ENCODE measurements around the gene SETD1B. TPM values are rescaled to one million over a fixed set of nuclear protein-coding genes. Genes with fewer than 3 reads are reported as not detected.

Gene SETD1B
- total RNA-seq, 1 donor = 5.8 TPM

- peaks cover 22% of the 10 kb centered on the region for H3K4me1 ChIP-seq (ENCODE audit: insufficient read depth, low read length)
- DNase-seq (ENCODE audit: insufficient read length, low spot score, missing footprints) = no peak
- H3K4me2 ChIP-seq (ENCODE audit: insufficient read depth, low read length) = peak overlapping the region; percentile 90
- H3K4me3 ChIP-seq (ENCODE audit: insufficient read depth, low read length) = peak overlapping the region; percentile 84
- peaks cover 89% of the 10 kb centered on the region for H3K79me2 ChIP-seq (ENCODE audit: insufficient read depth, low read length)
- no peak for TF ChIP-seq CTCF (IDR thresholded peaks at IDR 0.05; ENCODE audit: extremely low read depth, low read depth, low read length)
- peaks cover 75% of the 10 kb centered on the region for H3K36me3 ChIP-seq (ENCODE audit: insufficient read depth, low read length)
- H3K9me3 ChIP-seq (ENCODE audit: low read depth, low read length) = no peaks in the 10 kb centered on the region
- H2AFZ ChIP-seq (ENCODE audit: low read length) = no peak overlapping the region
- no peaks in the 10 kb centered on the region for H3K27me3 ChIP-seq (ENCODE audit: insufficient read depth, low read length)
- peaks cover 49% of the 10 kb centered on the region for H4K20me1 ChIP-seq (ENCODE audit: insufficient read depth, low read length)
- no peak overlapping the region for H3K27ac ChIP-seq (ENCODE audit: low read depth, low read length)
Observed at GRCh38 chr12:121812921-121813896, 9.4 kb downstream of the SETD1B start.

- peaks cover 46% of the 10 kb centered on the region for H4K20me1 ChIP-seq (ENCODE audit: insufficient read depth, low read length)
- DNase-seq (ENCODE audit: insufficient read length, low spot score, missing footprints) = no peak
- peaks cover 82% of the 10 kb centered on the region for H3K79me2 ChIP-seq (ENCODE audit: insufficient read depth, low read length)
- H3K27me3 ChIP-seq (ENCODE audit: insufficient read depth, low read length) = no peaks in the 10 kb centered on the region
- peaks cover 22% of the 10 kb centered on the region for H3K4me1 ChIP-seq (ENCODE audit: insufficient read depth, low read length)
- no peak overlapping the region for H3K27ac ChIP-seq (ENCODE audit: low read depth, low read length)
- H3K4me3 ChIP-seq (ENCODE audit: insufficient read depth, low read length) = no peak overlapping the region
- peaks cover 71% of the 10 kb centered on the region for H3K36me3 ChIP-seq (ENCODE audit: insufficient read depth, low read length)
- H2AFZ ChIP-seq (ENCODE audit: low read length) = no peak overlapping the region
- no peak overlapping the region for H3K4me2 ChIP-seq (ENCODE audit: insufficient read depth, low read length)
- no peak for TF ChIP-seq CTCF (IDR thresholded peaks at IDR 0.05; ENCODE audit: extremely low read depth, low read depth, low read length)
- H3K9me3 ChIP-seq (ENCODE audit: low read depth, low read length) = no peaks in the 10 kb centered on the region
Observed at GRCh38 chr12:121813951-121814350, 10.1 kb downstream of the SETD1B start.

GRCh38 chr12:121814429-121815119 is 10.8 kb downstream of the SETD1B start:
- H4K20me1 ChIP-seq (ENCODE audit: insufficient read depth, low read length) = peaks cover 46% of the 10 kb centered on the region
- H3K27ac ChIP-seq (ENCODE audit: low read depth, low read length) = no peak overlapping the region
- H2AFZ ChIP-seq (ENCODE audit: low read length) = no peak overlapping the region
- no peak overlapping the region for H3K4me3 ChIP-seq (ENCODE audit: insufficient read depth, low read length)
- H3K4me2 ChIP-seq (ENCODE audit: insufficient read depth, low read length) = no peak overlapping the region
- TF ChIP-seq CTCF (IDR thresholded peaks at IDR 0.05; ENCODE audit: extremely low read depth, low read depth, low read length) = no peak
- peaks cover 78% of the 10 kb centered on the region for H3K79me2 ChIP-seq (ENCODE audit: insufficient read depth, low read length)
- DNase-seq (ENCODE audit: insufficient read length, low spot score, missing footprints) = no peak
- H3K36me3 ChIP-seq (ENCODE audit: insufficient read depth, low read length) = peaks cover 71% of the 10 kb centered on the region
- no peaks in the 10 kb centered on the region for H3K9me3 ChIP-seq (ENCODE audit: low read depth, low read length)
- peaks cover 22% of the 10 kb centered on the region for H3K4me1 ChIP-seq (ENCODE audit: insufficient read depth, low read length)
- no peaks in the 10 kb centered on the region for H3K27me3 ChIP-seq (ENCODE audit: insufficient read depth, low read length)

GRCh38 chr12:121815263-121815662 is 11.5 kb downstream of the SETD1B start:
- Histone ChIP-seq H3K27me3 (ENCODE audit: insufficient read depth, low read length) (no peaks in the 10 kb centered on the region), H4K20me1 (ENCODE audit: insufficient read depth, low read length) (peaks cover 49% of the 10 kb centered on the region), H3K4me3 (ENCODE audit: insufficient read depth, low read length) (no peak overlapping the region), H3K4me1 (ENCODE audit: insufficient read depth, low read length) (peaks cover 22% of the 10 kb centered on the region), H3K27ac (ENCODE audit: low read depth, low read length) (no peak overlapping the region), H2AFZ (ENCODE audit: low read length) (no peak overlapping the region), H3K9me3 (ENCODE audit: low read depth, low read length) (no peaks in the 10 kb centered on the region), H3K4me2 (ENCODE audit: insufficient read depth, low read length) (no peak overlapping the region), H3K79me2 (ENCODE audit: insufficient read depth, low read length) (peaks cover 76% of the 10 kb centered on the region), H3K36me3 (ENCODE audit: insufficient read depth, low read length) (peaks cover 74% of the 10 kb centered on the region)
- DNase-seq (ENCODE audit: insufficient read length, low spot score, missing footprints) = no peak
- no peak for TF ChIP-seq CTCF (IDR thresholded peaks at IDR 0.05; ENCODE audit: extremely low read depth, low read depth, low read length)
